HK-2 (cell line): Measurements from ENCODE around the gene ABCC6.
A peak's percentile ranks its signal among the peaks of the same experiment; 100 is the strongest.
"Not testable (repeated sequence)": the region's sequence is repeated elsewhere in the genome, so short reads cannot be mapped to it uniquely, and the experiment has no call there.

Source experiments
- DNase-seq: peaks from one replicate; pipeline ENCODE4 v3.0.0-alpha.2; 2018; ENCODE audit not compliant: unreplicated experiment

ABCC6 gene

GRCh38 chr16:16223662-16224241 is 458 bp upstream of the ABCC6 start:
- DNase-seq, result not testable (repeated sequence)

- DNase-seq, result not testable (repeated sequence)
Measured at GRCh38 chr16:16221382-16221781, 1.9 kb downstream of the ABCC6 start.

GRCh38 chr16:16220449-16220848 is 2.8 kb downstream of the ABCC6 start:
- not testable (repeated sequence) for DNase-seq

DNA sequence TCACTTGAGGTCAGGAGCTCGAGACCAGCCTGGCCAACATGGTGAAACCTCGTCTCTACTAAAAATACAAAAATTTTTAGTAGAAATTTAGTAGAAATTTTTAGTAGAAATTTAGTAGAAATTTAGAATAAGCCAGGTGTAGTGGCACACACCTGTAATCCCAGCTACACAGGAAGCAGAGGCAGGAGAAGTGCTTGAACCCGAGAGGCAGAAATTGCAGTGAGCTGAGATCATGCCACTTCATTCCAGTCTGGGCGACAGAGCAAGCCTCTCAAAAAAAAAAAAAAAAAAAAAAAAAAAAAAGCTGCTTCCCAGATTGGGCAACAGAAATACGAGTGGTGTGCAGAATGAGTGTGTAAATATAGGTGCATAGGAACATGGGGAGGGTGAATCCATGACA is 4.5 kb downstream of the ABCC6 start:
- not testable (repeated sequence) for DNase-seq

GRCh38 chr16:16218349-16218748 is 4.9 kb downstream of the ABCC6 start:
- DNase-seq, result not testable (repeated sequence)

DNA sequence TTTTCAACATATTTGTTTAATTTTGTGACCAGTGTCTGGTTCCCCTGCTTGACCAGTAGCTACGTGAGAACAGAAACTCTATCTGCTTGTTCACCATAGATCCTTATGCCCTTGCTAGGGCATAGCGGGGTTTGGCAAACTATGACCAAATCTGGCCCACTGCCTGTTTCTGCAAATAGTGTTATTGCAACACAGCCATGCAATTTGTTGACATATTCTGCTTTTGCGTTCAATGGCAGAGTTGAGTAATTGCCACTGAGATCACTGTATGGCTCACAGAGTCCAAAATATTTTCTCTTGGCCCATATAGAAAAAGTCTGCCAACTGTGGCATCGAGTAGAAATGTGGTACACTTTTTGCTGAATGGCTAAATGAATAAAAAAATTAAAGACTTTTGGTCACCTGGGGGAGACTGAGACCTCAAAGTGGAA is 9.4 kb downstream of the ABCC6 start:
- not testable (repeated sequence) for DNase-seq

DNA sequence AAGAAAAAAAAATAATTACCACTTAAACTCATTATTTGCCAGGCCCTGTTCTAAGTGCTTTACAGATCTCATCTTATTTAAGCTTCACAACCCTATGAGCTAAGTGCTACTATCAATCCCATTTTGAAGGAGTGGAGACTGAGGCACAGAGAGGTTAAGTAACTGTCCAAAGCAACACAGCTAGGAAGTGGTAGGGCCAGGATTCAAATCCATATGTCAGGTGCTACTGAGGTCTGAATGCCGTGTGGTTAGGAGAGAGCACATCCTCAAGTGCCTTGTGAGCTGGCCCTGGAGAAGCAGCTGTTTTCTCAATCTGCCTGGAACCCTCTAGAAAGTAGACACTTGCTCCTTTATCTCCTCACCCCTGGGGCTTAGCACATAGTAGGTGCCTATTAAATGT is 11.9 kb downstream of the ABCC6 start:
- not testable (repeated sequence) for DNase-seq

DNA sequence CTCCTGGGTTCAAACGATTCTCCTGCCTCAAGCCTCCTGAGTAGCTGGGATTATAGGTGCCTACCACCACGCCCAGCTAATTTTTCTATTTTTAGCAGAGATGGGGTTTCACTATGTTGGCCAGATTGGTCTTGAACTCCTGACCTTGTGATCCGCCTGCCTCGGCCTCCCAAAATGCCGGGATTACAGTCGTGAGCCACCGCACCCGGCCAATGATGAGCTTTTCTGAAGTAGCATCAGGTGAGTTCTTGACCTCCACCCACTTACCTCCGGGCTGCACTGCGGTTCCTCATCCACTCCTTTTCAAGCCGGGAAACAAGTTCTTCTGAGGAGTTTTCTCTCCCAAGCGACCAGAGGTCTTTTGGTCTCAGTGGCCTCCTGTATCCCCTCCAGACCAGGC is 14.8 kb downstream of the ABCC6 start:
- not testable (repeated sequence) for DNase-seq

- not testable (repeated sequence) for DNase-seq
Measured at GRCh38 chr16:16207787-16208334, 15.4 kb downstream of the ABCC6 start.

- not testable (repeated sequence) for DNase-seq
Measured at GRCh38 chr16:16207097-16207786, 16.1 kb downstream of the ABCC6 start.

DNA sequence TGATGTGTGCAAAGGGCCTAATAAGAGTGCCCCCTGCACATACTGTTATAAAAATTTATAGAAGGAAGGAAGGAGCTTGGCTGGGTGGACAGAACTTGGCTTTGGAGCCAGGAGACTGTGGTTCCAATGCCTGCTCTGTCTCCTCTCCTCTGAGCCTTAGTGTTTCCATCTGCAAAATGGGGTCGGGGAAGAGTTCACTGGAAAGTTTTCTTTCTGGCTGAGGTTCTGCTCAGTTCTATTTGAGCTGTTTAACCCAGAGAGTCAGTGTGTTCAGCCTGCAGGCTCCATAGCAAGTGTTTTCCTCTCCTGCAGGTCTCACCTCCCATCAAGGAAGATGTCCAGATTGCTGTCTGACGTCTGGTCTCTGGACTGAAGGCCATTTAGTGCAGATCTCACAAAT is 17.4 kb downstream of the ABCC6 start:
- not testable (repeated sequence) for DNase-seq

GRCh38 chr16:16204552-16204951 is 18.7 kb downstream of the ABCC6 start:
- DNase-seq, result not testable (repeated sequence)

DNA sequence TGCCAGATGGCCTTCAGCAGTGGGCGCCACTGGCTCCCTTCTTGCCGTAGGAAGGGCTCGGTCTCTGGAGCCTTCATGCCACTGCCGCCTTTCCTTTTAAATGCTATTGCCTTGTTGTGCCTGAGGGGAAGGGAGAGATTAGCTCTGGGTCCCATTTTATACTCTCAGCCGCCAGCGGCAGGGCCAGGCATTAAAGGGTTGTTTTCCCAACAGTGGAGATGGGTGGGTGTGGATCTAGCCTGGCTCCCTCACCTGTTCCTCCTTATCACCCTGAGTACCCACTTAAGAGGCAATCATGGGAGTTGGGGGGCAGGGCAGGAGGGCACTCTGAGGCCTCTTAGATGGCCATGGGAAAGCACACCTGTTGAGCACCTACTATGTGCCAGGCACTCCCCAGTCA is 19.8 kb downstream of the ABCC6 start:
- not testable (repeated sequence) for DNase-seq

GRCh38 chr16:16202400-16203143 is 20.7 kb downstream of the ABCC6 start:
- DNase-seq, result peak; percentile 28

- DNase-seq, result not testable (repeated sequence)
Measured at GRCh38 chr16:16201880-16202279, 21.4 kb downstream of the ABCC6 start.

GRCh38 chr16:16200391-16200790 is 22.9 kb downstream of the ABCC6 start:
- DNase-seq, result not testable (repeated sequence)

- DNase-seq, result not testable (repeated sequence)
Measured at GRCh38 chr16:16199428-16199827, 23.9 kb downstream of the ABCC6 start.

DNA sequence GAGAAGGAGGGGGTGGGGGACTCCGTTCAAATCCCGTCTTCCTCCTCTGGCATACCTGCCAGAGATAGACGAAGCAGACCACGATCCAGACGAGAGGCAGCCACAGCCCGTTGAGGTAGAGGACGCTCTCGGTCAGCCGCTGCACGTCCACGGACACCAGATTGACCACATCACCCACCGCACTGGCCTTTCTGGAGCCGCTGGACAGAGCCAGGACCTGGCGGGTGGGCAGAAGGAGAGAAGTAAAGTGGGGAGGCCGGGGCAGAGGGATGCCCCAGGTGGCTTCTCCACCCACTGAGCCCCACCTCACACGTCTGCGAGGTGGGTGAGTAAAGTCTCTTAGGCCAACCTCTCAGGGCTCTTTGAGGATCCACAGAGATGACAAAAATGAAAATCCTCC is 25.3 kb downstream of the ABCC6 start:
- no peak for DNase-seq

DNA sequence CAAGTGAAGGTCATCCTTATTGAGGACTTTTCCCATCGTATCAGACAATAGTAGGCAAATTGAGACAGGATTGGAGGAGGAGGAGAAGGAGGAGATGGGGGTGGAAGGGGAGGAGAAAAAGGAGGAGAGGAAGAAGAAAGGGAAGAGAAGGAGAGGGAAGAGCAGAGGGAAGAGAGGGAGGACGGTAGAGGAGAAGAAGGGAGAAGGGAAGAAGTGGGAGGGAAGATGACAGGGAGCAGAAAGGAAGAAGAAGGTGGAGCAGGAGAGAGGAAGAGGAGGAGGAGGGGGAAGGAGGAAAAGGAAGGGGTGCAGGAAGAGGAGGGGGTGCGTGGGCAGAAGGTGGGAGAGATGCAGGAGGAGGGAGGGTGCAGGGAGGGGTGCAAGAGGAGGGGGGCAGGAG is 26.0 kb downstream of the ABCC6 start:
- DNase-seq, result no peak

GRCh38 chr16:16196099-16196498 is 27.2 kb downstream of the ABCC6 start:
- DNase-seq, result no peak

GRCh38 chr16:16191493-16192167 is 31.7 kb downstream of the ABCC6 start:
- DNase-seq, result no peak

- not testable (repeated sequence) for DNase-seq
Measured at GRCh38 chr16:16190966-16191365, 32.3 kb downstream of the ABCC6 start.
